BJ (cell line): ENCODE results near the gene EXD1. TPM values are rescaled to one million over a fixed set of nuclear protein-coding genes. Genes with fewer than 3 reads are reported as not detected.

Experiments used
- CTCF ChIA-PET: fragments of 350-600 bp; formaldehyde crosslinking; extraction: SDS; loops from one replicate; lab custom pipeline; 2021; ENCODE audit warnings: antibody characterized with exemption, inconsistent platforms; lab: Yijun Ruan, JAX
- POLR2A ChIA-PET: fragments of 300-600 bp; sonication (Branson Sonifier 250); formaldehyde crosslinking; extraction: SDS; loops from one replicate; lab custom pipeline; 2021; ENCODE audit warnings: antibody characterized with exemption; lab: Charles Lee
- DNase-seq: peaks from one replicate; pipeline ENCODE4 v3.0.0-alpha.2; 2011; ENCODE audit warnings: low read depth
- H3K27me3 ChIP-seq: 2 replicates; pipeline ENCODE4 v1.6.0; 2011; ENCODE audit warnings: low read length; ENCODE audit not compliant: control insufficient read depth, insufficient read depth
- H3K36me3 ChIP-seq: 2 replicates; pipeline ENCODE4 v1.5.1; 2011; ENCODE audit warnings: low read length; ENCODE audit not compliant: control insufficient read depth, insufficient read depth
- H3K4me3 ChIP-seq: 2 replicates; pipeline ENCODE4 v1.5.1; 2011; ENCODE audit warnings: low read depth, mild to moderate bottlenecking, control low read depth, low read length
- CTCF ChIP-seq: IDR thresholded peaks from 2 replicates; pipeline ENCODE4 v1.5.1; 2011; ENCODE audit warnings: low read depth, mild to moderate bottlenecking, control low read depth, inconsistent platforms, low read length, moderate library complexity; ENCODE audit not compliant: insufficient read depth
- polyA plus RNA-seq: library from polyadenylated mRNA; depleted of rRNA; stranded (reverse); fragments of >200 nt; gene quantifications from 2 replicates; pipeline ENCODE4 v1.2.3, GENCODE V29; 2011

The EXD1 gene
- polyA plus RNA-seq, 1 experiment: not detected

GRCh38 chr15:41183581-41183980 lies 47.0 kb downstream of the EXD1 start:
- ChIA-PET CTCF (interaction anchor here (0.7 to 2.8 kb wide), 9 partner anchors 69 to 326 kb away, joined by 3 to 11 read pairs (median 4); partner anchors contain the start of gene INO80), POLR2A (no interaction called here)
- TF ChIP-seq CTCF: no peak
- Histone ChIP-seq H3K27me3 (no peaks in the 10 kb centered on the region), H3K36me3 (no peaks in the 10 kb centered on the region), H3K4me3 (no peak overlapping the region)
- DNase-seq: no peak

- DNase-seq: no peak
- Histone ChIP-seq H3K4me3 (no peak overlapping the region), H3K27me3 (no peaks in the 10 kb centered on the region), H3K36me3 (no peaks in the 10 kb centered on the region)
- ChIA-PET POLR2A (interaction anchor here (0.5 to 0.7 kb wide), 2 partner anchors 66 to 98 kb away, joined by 15 to 17 read pairs; partner anchors contain the start of gene INO80), CTCF (interaction anchor here (0.6 to 1.3 kb wide), 6 partner anchors 13 to 322 kb away, joined by 3 to 8 read pairs (median 4); partner anchors contain the start of gene VPS18)
- TF ChIP-seq CTCF: no peak
Measured at GRCh38 chr15:41182266-41182665, 48.3 kb downstream of the EXD1 start.

GRCh38 chr15:41180206-41180789 lies 50.3 kb downstream of the EXD1 start:
- Histone ChIP-seq H3K36me3 (no peaks in the 10 kb centered on the region), H3K27me3 (no peaks in the 10 kb centered on the region), H3K4me3 (no peak overlapping the region)
- DNase-seq: no peak
- TF ChIP-seq CTCF: no peak
- ChIA-PET CTCF (interaction anchor here (0.8 to 1.8 kb wide), 2 partner anchors 276 to 278 kb away, joined by 3 to 6 read pairs; no protein-coding TSS in a partner anchor), POLR2A (no interaction called here)

- ChIA-PET CTCF (interaction anchor here (0.6 to 0.9 kb wide), 2 partner anchors 8 to 266 kb away, joined by 3 read pairs; no protein-coding TSS in a partner anchor), POLR2A (no interaction called here)
- Histone ChIP-seq H3K4me3 (no peak overlapping the region), H3K36me3 (no peaks in the 10 kb centered on the region), H3K27me3 (no peaks in the 10 kb centered on the region)
- DNase-seq: no peak
- no peak for TF ChIP-seq CTCF
Measured at GRCh38 chr15:41169781-41170180, 60.8 kb downstream of the EXD1 start.

GRCh38 chr15:41169086-41169485 lies 61.5 kb downstream of the EXD1 start:
- Histone ChIP-seq H3K4me3 (no peak overlapping the region), H3K36me3 (no peaks in the 10 kb centered on the region), H3K27me3 (no peaks in the 10 kb centered on the region)
- ChIA-PET POLR2A (no interaction called here), CTCF (interaction anchor here (0.9 kb wide), 1 partner anchor 265 kb away, joined by 3 read pairs; no protein-coding TSS in a partner anchor)
- TF ChIP-seq CTCF: no peak
- no peak for DNase-seq
